ENCODE data around the gene ABCA7. TPM values are rescaled to one million over a fixed set of nuclear protein-coding genes. Genes with fewer than 3 reads are reported as not detected.

The ABCA7 gene
- polyA plus RNA-seq, 6 donors from 2014 or later: 9.4 to 22.5 (median 11.1) TPM

GRCh38 chr19:1084024-1084868 is 44.3 kb downstream of the ABCA7 start:
- no peak for ATAC-seq (ENCODE audit: low read depth in 2 of 2)
- H3K27me3 Mint-ChIP-seq: no peaks in the 10 kb centered on the region
- H3K4me1 Mint-ChIP-seq: peaks cover 24 to 31% (median 31%) of the 10 kb centered on the region in 3 donors
- no peaks in the 10 kb centered on the region for H3K9me3 Mint-ChIP-seq
- no peak for DNase-seq
- H3K27ac Mint-ChIP-seq: peak overlapping the region in 5 of 6 donors; percentile 76 to 82 (median 81)
- H3K4me3 Mint-ChIP-seq: peak overlapping the region in 2 of 8 donors; percentile 29 to 33
- H3K36me3 Mint-ChIP-seq: peaks cover 0 to 10% of the 10 kb centered on the region in 2 donors

- Mint-ChIP-seq H3K27ac (peak overlapping the region in 3 of 6 donors; percentile 74 to 81 (median 76)), H3K4me1 (peaks cover 24 to 33% (median 31%) of the 10 kb centered on the region in 3 donors), H3K4me3 (peak overlapping the region in 4 of 8 donors; percentile 33 to 72 (median 42)), H3K36me3 (peaks cover 0 to 10% of the 10 kb centered on the region in 2 donors), H3K9me3 (no peaks in the 10 kb centered on the region), H3K27me3 (no peaks in the 10 kb centered on the region)
- DNase-seq (no peak), ATAC-seq (ENCODE audit: low read depth in 2 of 2) (no peak)
These were observed 45.2 kb downstream of the ABCA7 start for GRCh38 chr19:1085053-1085658.

GRCh38 chr19:1085676-1086442 is 46.0 kb downstream of the ABCA7 start:
- DNase-seq: no peak
- H3K9me3 Mint-ChIP-seq: no peaks in the 10 kb centered on the region
- H3K36me3 Mint-ChIP-seq: peaks cover 0 to 10% of the 10 kb centered on the region in 2 donors
- no peaks in the 10 kb centered on the region for H3K27me3 Mint-ChIP-seq
- H3K27ac Mint-ChIP-seq: peak overlapping the region in 4 of 6 donors; percentile 42 to 81 (median 66)
- H3K4me1 Mint-ChIP-seq: peaks cover 24 to 33% (median 30%) of the 10 kb centered on the region in 3 donors
- no peak for ATAC-seq (ENCODE audit: low read depth in 2 of 2)
- peak overlapping the region in 2 of 8 donors; percentile 33 to 35 for H3K4me3 Mint-ChIP-seq

- ATAC-seq (ENCODE audit: low read depth in 2 of 2) (no peak), DNase-seq (no peak)
- Mint-ChIP-seq H3K9me3 (no peaks in the 10 kb centered on the region), H3K4me3 (no peak overlapping the region), H3K27me3 (no peaks in the 10 kb centered on the region), H3K36me3 (peaks cover 0 to 10% of the 10 kb centered on the region in 2 donors), H3K27ac (peak overlapping the region in 1 of 6 donors; percentile 36), H3K4me1 (peaks cover 24 to 33% (median 26%) of the 10 kb centered on the region in 3 donors)
These were observed 46.7 kb downstream of the ABCA7 start for GRCh38 chr19:1086613-1087012.

GRCh38 chr19:1087813-1088415 is 48.0 kb downstream of the ABCA7 start:
- peaks cover 26 to 33% (median 26%) of the 10 kb centered on the region in 3 donors for H3K4me1 Mint-ChIP-seq
- no peaks in the 10 kb centered on the region for H3K9me3 Mint-ChIP-seq
- H3K27ac Mint-ChIP-seq: peak overlapping the region; percentile 88 to 98 (median 94)
- ATAC-seq (ENCODE audit: low read depth in 2 of 2) (peak; percentile 82 to 83), DNase-seq (peak; percentile 71)
- peaks cover 0 to 10% of the 10 kb centered on the region in 2 donors for H3K36me3 Mint-ChIP-seq
- H3K27me3 Mint-ChIP-seq: no peaks in the 10 kb centered on the region
- H3K4me3 Mint-ChIP-seq: peak overlapping the region; percentile 61 to 85 (median 74)

- DNase-seq: no peak
- ATAC-seq (ENCODE audit: low read depth in 2 of 2): peak in 1 of 2 donors; percentile 1
- H3K27me3 Mint-ChIP-seq: no peaks in the 10 kb centered on the region
- H3K4me3 Mint-ChIP-seq: peak overlapping the region in 6 of 8 donors; percentile 47 to 74 (median 62)
- H3K9me3 Mint-ChIP-seq: no peaks in the 10 kb centered on the region
- peak overlapping the region in 4 of 6 donors; percentile 52 to 98 (median 92) for H3K27ac Mint-ChIP-seq
- H3K4me1 Mint-ChIP-seq: peaks cover 31 to 39% (median 31%) of the 10 kb centered on the region in 3 donors
- H3K36me3 Mint-ChIP-seq: peaks cover 0 to 10% of the 10 kb centered on the region in 2 donors
These were observed 48.6 kb downstream of the ABCA7 start for GRCh38 chr19:1088416-1089010.

GRCh38 chr19:1089126-1089771 is 49.3 kb downstream of the ABCA7 start:
- Mint-ChIP-seq H3K27me3 (no peaks in the 10 kb centered on the region), H3K9me3 (no peaks in the 10 kb centered on the region), H3K4me1 (peaks cover 33 to 46% (median 38%) of the 10 kb centered on the region in 3 donors), H3K27ac (peak overlapping the region in 1 of 6 donors; percentile 84), H3K4me3 (peak overlapping the region in 1 of 8 donors; percentile 45), H3K36me3 (peaks cover 0 to 10% of the 10 kb centered on the region in 2 donors)
- DNase-seq (no peak), ATAC-seq (ENCODE audit: low read depth in 2 of 2) (no peak)

GRCh38 chr19:1089891-1090290 is 50.0 kb downstream of the ABCA7 start:
- H3K4me3 Mint-ChIP-seq: no peak overlapping the region
- ATAC-seq (ENCODE audit: low read depth in 2 of 2) (no peak), DNase-seq (no peak)
- no peaks in the 10 kb centered on the region for H3K27me3 Mint-ChIP-seq
- peaks cover 0 to 8% of the 10 kb centered on the region in 2 donors for H3K36me3 Mint-ChIP-seq
- H3K9me3 Mint-ChIP-seq: no peaks in the 10 kb centered on the region
- H3K27ac Mint-ChIP-seq: no peak overlapping the region
- H3K4me1 Mint-ChIP-seq: peaks cover 30 to 48% (median 38%) of the 10 kb centered on the region in 3 donors

- Mint-ChIP-seq H3K4me1 (peaks cover 32 to 49% (median 40%) of the 10 kb centered on the region in 3 donors), H3K4me3 (peak overlapping the region in 3 of 8 donors; percentile 30 to 73 (median 61)), H3K27me3 (no peaks in the 10 kb centered on the region), H3K36me3 (no peaks in the 10 kb centered on the region), H3K27ac (peak overlapping the region in 2 of 6 donors; percentile 11 to 68), H3K9me3 (no peaks in the 10 kb centered on the region)
- ATAC-seq (ENCODE audit: low read depth in 2 of 2) (no peak), DNase-seq (no peak)
These were observed 51.0 kb downstream of the ABCA7 start for GRCh38 chr19:1090731-1091543.

GRCh38 chr19:1091544-1092175 is 51.8 kb downstream of the ABCA7 start:
- H3K4me3 Mint-ChIP-seq: peak overlapping the region in 3 of 8 donors; percentile 21 to 87 (median 54)
- DNase-seq: no peak

GRCh38 chr19:1093330-1093729 is 53.4 kb downstream of the ABCA7 start:
- ATAC-seq (ENCODE audit: low read depth in 2 of 2) (no peak), DNase-seq (no peak)
- Mint-ChIP-seq H3K27ac (peak overlapping the region in 3 of 6 donors; percentile 54 to 92 (median 66)), H3K9me3 (peaks cover 0 to 1% (median 0%) of the 10 kb centered on the region in 7 donors), H3K4me3 (peak overlapping the region; percentile 87 to 97 (median 94)), H3K36me3 (no peaks in the 10 kb centered on the region), H3K27me3 (no peaks in the 10 kb centered on the region), H3K4me1 (peaks cover 32 to 46% (median 34%) of the 10 kb centered on the region in 3 donors)

More at GRCh38 chr19:1091544-1092175, 51.8 kb downstream of the ABCA7 start:
- no peaks in the 10 kb centered on the region for H3K9me3 Mint-ChIP-seq
- H3K4me1 Mint-ChIP-seq: peaks cover 38 to 51% (median 42%) of the 10 kb centered on the region in 3 donors
- H3K36me3 Mint-ChIP-seq: no peaks in the 10 kb centered on the region
- no peak for ATAC-seq (ENCODE audit: low read depth in 2 of 2)
- H3K27me3 Mint-ChIP-seq: no peaks in the 10 kb centered on the region
- no peak overlapping the region for H3K27ac Mint-ChIP-seq
